ENCODE measurements around the gene PPP1R16B. TPM values are rescaled to one million over a fixed set of nuclear protein-coding genes. Genes with fewer than 3 reads are reported as not detected.
"Not testable (repeated sequence)": the region's sequence is repeated elsewhere in the genome, so short reads cannot be mapped to it uniquely, and the experiment has no call there.

PPP1R16B gene
- total and polyA plus RNA-seq, 7 experiments from 2014 or later = 11.4 to 75.4 (median 21.5) TPM

- POLR2A ChIA-PET = no interaction called here
- Histone ChIP-seq H3K27me3 (ENCODE audit: control insufficient read depth in 2 of 2, insufficient read depth in 2 of 2, low read length in 2 of 2) (no peaks in the 10 kb centered on the region), H3K4me3 (ENCODE audit: low read length) (no peak overlapping the region), H3K4me1 (ENCODE audit: control insufficient read depth in 2 of 2, insufficient read depth in 2 of 2, low read length in 2 of 2) (peaks cover 0 to 4% of the 10 kb centered on the region in 2 donors), H3K27ac (ENCODE audit: low read depth, low read length) (no peak overlapping the region), H3K9me3 (ENCODE audit: control insufficient read depth in 2 of 3, low read length in 3 of 3) (no peaks in the 10 kb centered on the region), H3K36me3 (ENCODE audit: control insufficient read depth in 2 of 3, insufficient read depth in 3 of 3, low read length in 3 of 3) (no peaks in the 10 kb centered on the region)
- peaks cover 0 to 15% (median 9%) of the 10 kb centered on the region in 7 donors for H3K4me1 Mint-ChIP-seq
- no peaks in the 10 kb centered on the region for H3K27me3 Mint-ChIP-seq
- H3K4me3 Mint-ChIP-seq = peak overlapping the region in 5 of 10 donors; percentile 5 to 37 (median 15)
- peak overlapping the region in 6 of 9 donors; percentile 2 to 90 (median 64) for H3K27ac Mint-ChIP-seq
- H3K36me3 Mint-ChIP-seq = no peaks in the 10 kb centered on the region
- peaks cover 0 to 2% (median 0%) of the 10 kb centered on the region in 11 donors for H3K9me3 Mint-ChIP-seq
- DNase-seq (peak in 4 of 9 donors; percentile 20 to 63 (median 40)), ATAC-seq (peak; percentile 60)
- intact Hi-C loops (cut with micrococcal nuclease) = loop anchor here (1.0 to 2.0 kb wide), 4 partner anchors 14 to 144 kb away; partner anchors contain the start of gene PPP1R16B (in 2 of the 2)
- CTCF ChIA-PET = interaction anchor here (0.8 to 1.0 kb wide), 2 partner anchors 16 to 96 kb away, joined by 3 to 4 read pairs; no protein-coding TSS in a partner anchor
These were observed 15.1 kb upstream of the PPP1R16B start for GRCh38 chr20:38790200-38791053.

- Histone ChIP-seq H3K36me3 (ENCODE audit: control insufficient read depth in 2 of 3, insufficient read depth in 3 of 3, low read length in 3 of 3) (no peaks in the 10 kb centered on the region), H3K4me3 (ENCODE audit: low read length) (no peak overlapping the region), H3K27ac (ENCODE audit: low read depth, low read length) (no peak overlapping the region), H3K4me1 (ENCODE audit: control insufficient read depth in 2 of 2, insufficient read depth in 2 of 2, low read length in 2 of 2) (peaks cover 0 to 4% of the 10 kb centered on the region in 2 donors), H3K27me3 (ENCODE audit: control insufficient read depth in 2 of 2, insufficient read depth in 2 of 2, low read length in 2 of 2) (no peaks in the 10 kb centered on the region), H3K9me3 (ENCODE audit: control insufficient read depth in 2 of 3, low read length in 3 of 3) (no peaks in the 10 kb centered on the region)
- ATAC-seq (no peak), DNase-seq (no peak)
- H3K4me3 Mint-ChIP-seq = no peak overlapping the region
- intact Hi-C loops (cut with micrococcal nuclease) = loop anchor here in 1 of 2 donors (2.0 kb wide), 1 partner anchor 14 kb away; the partner anchor contains the start of gene PPP1R16B
- peaks cover 0 to 2% (median 0%) of the 10 kb centered on the region in 11 donors for H3K9me3 Mint-ChIP-seq
- H3K27me3 Mint-ChIP-seq = no peaks in the 10 kb centered on the region
- no peaks in the 10 kb centered on the region for H3K36me3 Mint-ChIP-seq
- POLR2A ChIA-PET = no interaction called here
- no peak overlapping the region for H3K27ac Mint-ChIP-seq
- H3K4me1 Mint-ChIP-seq = peaks cover 0 to 15% (median 9%) of the 10 kb centered on the region in 7 donors
- CTCF ChIA-PET = no interaction called here
These were observed 14.2 kb upstream of the PPP1R16B start for GRCh38 chr20:38791291-38791690.

- peaks cover 0 to 15% (median 9%) of the 10 kb centered on the region in 7 donors for H3K4me1 Mint-ChIP-seq
- POLR2A ChIA-PET = no interaction called here
- no peaks in the 10 kb centered on the region for H3K27me3 Mint-ChIP-seq
- H3K27ac Mint-ChIP-seq = no peak overlapping the region
- Histone ChIP-seq H3K4me3 (ENCODE audit: low read length) (no peak overlapping the region), H3K36me3 (ENCODE audit: control insufficient read depth in 2 of 3, insufficient read depth in 3 of 3, low read length in 3 of 3) (no peaks in the 10 kb centered on the region), H3K27me3 (ENCODE audit: control insufficient read depth in 2 of 2, insufficient read depth in 2 of 2, low read length in 2 of 2) (no peaks in the 10 kb centered on the region), H3K9me3 (ENCODE audit: control insufficient read depth in 2 of 3, low read length in 3 of 3) (no peaks in the 10 kb centered on the region), H3K4me1 (ENCODE audit: control insufficient read depth in 2 of 2, insufficient read depth in 2 of 2, low read length in 2 of 2) (peaks cover 0 to 4% of the 10 kb centered on the region in 2 donors), H3K27ac (ENCODE audit: low read depth, low read length) (no peak overlapping the region)
- CTCF ChIA-PET = no interaction called here
- H3K4me3 Mint-ChIP-seq = no peak overlapping the region
- peaks cover 0 to under 1% (median 0%) of the 10 kb centered on the region in 5 donors for H3K36me3 Mint-ChIP-seq
- ATAC-seq = no peak
- DNase-seq = no peak
- peaks cover 0 to 2% (median 0%) of the 10 kb centered on the region in 11 donors for H3K9me3 Mint-ChIP-seq
- intact Hi-C loops (cut with micrococcal nuclease) = loop anchor here in 1 of 2 donors (2.0 kb wide), 1 partner anchor 13 kb away; the partner anchor contains the start of gene PPP1R16B
These were observed 13.6 kb upstream of the PPP1R16B start for GRCh38 chr20:38791940-38792339.

GRCh38 chr20:38794057-38794456 is 11.4 kb upstream of the PPP1R16B start:
- H3K9me3 Mint-ChIP-seq; H3K27me3 Mint-ChIP-seq; H3K36me3 ChIP-seq (ENCODE audit: control insufficient read depth in 2 of 3, insufficient read depth in 3 of 3, low read length in 3 of 3); H3K27ac ChIP-seq (ENCODE audit: low read depth, low read length); intact Hi-C loops (cut with micrococcal nuclease); ATAC-seq; H3K9me3 ChIP-seq (ENCODE audit: control insufficient read depth in 2 of 3, low read length in 3 of 3); H3K27me3 ChIP-seq (ENCODE audit: control insufficient read depth in 2 of 2, insufficient read depth in 2 of 2, low read length in 2 of 2); H3K4me3 ChIP-seq (ENCODE audit: low read length); DNase-seq; POLR2A ChIA-PET; H3K4me3 Mint-ChIP-seq; H3K4me1 ChIP-seq (ENCODE audit: control insufficient read depth in 2 of 2, insufficient read depth in 2 of 2, low read length in 2 of 2); H3K27ac Mint-ChIP-seq: not testable (repeated sequence)
- H3K4me1 Mint-ChIP-seq = peaks cover under 1 to 26% (median 16%) of the 10 kb centered on the region in 7 donors
- peaks cover 4 to 14% (median 6%) of the 10 kb centered on the region in 5 donors for H3K36me3 Mint-ChIP-seq
- CTCF ChIA-PET = interaction anchor here (1.0 kb wide), 1 partner anchor 9 kb away, joined by 3 read pairs; no protein-coding TSS in a partner anchor

GRCh38 chr20:38798266-38798665 is 7.2 kb upstream of the PPP1R16B start:
- no peaks in the 10 kb centered on the region for H3K27me3 Mint-ChIP-seq
- peaks cover 6 to 32% (median 17%) of the 10 kb centered on the region in 7 donors for H3K4me1 Mint-ChIP-seq
- ChIA-PET CTCF (no interaction called here), POLR2A (no interaction called here)
- no peaks in the 10 kb centered on the region for H3K27me3 ChIP-seq (ENCODE audit: control insufficient read depth in 2 of 2, insufficient read depth in 2 of 2, low read length in 2 of 2)
- no peak overlapping the region for H3K27ac ChIP-seq (ENCODE audit: low read depth, low read length)
- H3K4me1 ChIP-seq (ENCODE audit: control insufficient read depth in 2 of 2, insufficient read depth in 2 of 2, low read length in 2 of 2) = peaks cover 4% of the 10 kb centered on the region in 2 donors
- peaks cover 0 to 5% (median 0%) of the 10 kb centered on the region in 3 experiments for H3K9me3 ChIP-seq (ENCODE audit: control insufficient read depth in 2 of 3, low read length in 3 of 3)
- H3K36me3 Mint-ChIP-seq = peaks cover 4 to 19% (median 6%) of the 10 kb centered on the region in 5 donors
- no peak overlapping the region for H3K4me3 ChIP-seq (ENCODE audit: low read length)
- ATAC-seq = no peak
- H3K36me3 ChIP-seq (ENCODE audit: control insufficient read depth in 2 of 3, insufficient read depth in 3 of 3, low read length in 3 of 3) = no peaks in the 10 kb centered on the region
- DNase-seq = no peak
- H3K4me3 Mint-ChIP-seq = no peak overlapping the region
- peak overlapping the region in 5 of 9 donors; percentile 20 to 65 (median 45) for H3K27ac Mint-ChIP-seq
- intact Hi-C loops (cut with micrococcal nuclease) = no loop called here
- H3K9me3 Mint-ChIP-seq = peaks cover 0 to 12% (median 6%) of the 10 kb centered on the region in 11 donors

GRCh38 chr20:38799203-38799602 is 6.3 kb upstream of the PPP1R16B start:
- DNase-seq (no peak), ATAC-seq (peak; percentile 36)
- CTCF ChIA-PET = interaction anchor here (1.2 to 1.5 kb wide), 2 partner anchors 76 to 93 kb away, joined by 3 to 5 read pairs; no protein-coding TSS in a partner anchor
- POLR2A ChIA-PET = no interaction called here
- peaks cover 0 to 12% (median 6%) of the 10 kb centered on the region in 11 donors for H3K9me3 Mint-ChIP-seq
- intact Hi-C loops (cut with micrococcal nuclease) = no loop called here
- no peak overlapping the region for H3K4me3 ChIP-seq (ENCODE audit: low read length)
- H3K4me3 Mint-ChIP-seq = peak overlapping the region in 2 of 10 donors; percentile 52 to 73
- no peaks in the 10 kb centered on the region for H3K36me3 ChIP-seq (ENCODE audit: control insufficient read depth in 2 of 3, insufficient read depth in 3 of 3, low read length in 3 of 3)
- H3K27ac Mint-ChIP-seq = peak overlapping the region in 5 of 9 donors; percentile 65 to 85 (median 75)
- H3K27me3 ChIP-seq (ENCODE audit: control insufficient read depth in 2 of 2, insufficient read depth in 2 of 2, low read length in 2 of 2) = no peaks in the 10 kb centered on the region
- H3K27ac ChIP-seq (ENCODE audit: low read depth, low read length) = no peak overlapping the region
- peaks cover 4 to 19% (median 6%) of the 10 kb centered on the region in 5 donors for H3K36me3 Mint-ChIP-seq
- peaks cover 6 to 34% (median 25%) of the 10 kb centered on the region in 7 donors for H3K4me1 Mint-ChIP-seq
- peaks cover 0 to 5% (median 0%) of the 10 kb centered on the region in 3 experiments for H3K9me3 ChIP-seq (ENCODE audit: control insufficient read depth in 2 of 3, low read length in 3 of 3)
- no peaks in the 10 kb centered on the region for H3K27me3 Mint-ChIP-seq
- peaks cover 3 to 12% of the 10 kb centered on the region in 2 donors for H3K4me1 ChIP-seq (ENCODE audit: control insufficient read depth in 2 of 2, insufficient read depth in 2 of 2, low read length in 2 of 2)
